Small intestine (tissue), 7 donors: ENCODE results near the gene COL1A2. TPM values are rescaled to one million over a fixed set of nuclear protein-coding genes. Genes with fewer than 3 reads are reported as not detected.

Experiments used
- DNase-seq, 2 donors: peaks; one replicate each; pipeline versions ENCODE4 v3.0.0 to v3.0.0-alpha.2; 2013
- FAIRE-seq: peaks from 2 replicates; lab custom pipeline; 2012; peaks lifted over from hg19 to GRCh38; lab: Jason Lieb, UNC
- H3K27ac ChIP-seq, 3 donors: one replicate each; pipeline ENCODE4 v1.5.1; 2013; ENCODE audit warnings: low read length in 2 of 3, mild to moderate bottlenecking in 2 of 3, control low read depth in 1 of 3, inconsistent platforms in 1 of 3, low read depth in 1 of 3, moderate library complexity in 1 of 3
- H3K27me3 ChIP-seq, 3 donors: one replicate each; pipeline ENCODE4 v1.6.1; 2013; ENCODE audit warnings: low read length in 3 of 3, inconsistent platforms in 1 of 3; ENCODE audit not compliant: control insufficient read depth in 3 of 3, insufficient read depth in 3 of 3
- H3K36me3 ChIP-seq, 3 donors: one replicate each; pipeline ENCODE4 v1.6.1; 2013; ENCODE audit warnings: low read length in 3 of 3, inconsistent platforms in 1 of 3, low read depth in 1 of 3, mild to moderate bottlenecking in 1 of 3, moderate library complexity in 1 of 3; ENCODE audit not compliant: control insufficient read depth in 3 of 3, insufficient read depth in 2 of 3
- H3K4me1 ChIP-seq, 3 donors: one replicate each; pipeline ENCODE4 v1.6.1; 2013; ENCODE audit warnings: low read length in 2 of 3, inconsistent platforms in 1 of 3, low read depth in 1 of 3, mild to moderate bottlenecking in 1 of 3, moderate library complexity in 1 of 3; ENCODE audit not compliant: control insufficient read depth in 3 of 3, insufficient read depth in 2 of 3
- H3K4me3 ChIP-seq, 3 donors: one replicate each; pipeline ENCODE4 v1.5.1; 2013; ENCODE audit warnings: low read length in 3 of 3, control low read depth in 1 of 3, inconsistent platforms in 1 of 3, low read depth in 1 of 3, mild to moderate bottlenecking in 1 of 3, moderate library complexity in 1 of 3
- H3K9me3 ChIP-seq, 2 donors: one replicate each; pipeline ENCODE4 v1.6.1; 2013; ENCODE audit warnings: low read depth in 1 of 2, low read length in 1 of 2; ENCODE audit not compliant: control insufficient read depth in 2 of 2, insufficient read depth in 1 of 2
- WGBS, 3 donors: extraction: QIAGEN DNeasy Blood & Tissue Kit; methylation state at CpG; one replicate each; pipeline ENCODE4 v1.1.7; 2013; 5-methylcytosine and 5-hydroxymethylcytosine counted together
- polyA plus RNA-seq, 4 donors: library from polyadenylated mRNA; stranded (reverse) in 3 of 4; unstranded in 1 of 4; fragments of 200-250 nt in 3 of 4; fragments of 120-200 nt in 1 of 4; gene quantifications; one replicate each; pipeline versions ENCODE4 v1.2.1 to v1.2.3, GENCODE V29; 2013
- donor health status: healthy with polysubstance abuse.
- donor health status: control.
- donor health status: control.
- donor health status: Bipolar disorder and iron deficiency.
- donor health status: healthy.

The COL1A2 gene
- polyA plus RNA-seq, 4 donors, result 2.0 to 350 (median 44.2) TPM

DNA sequence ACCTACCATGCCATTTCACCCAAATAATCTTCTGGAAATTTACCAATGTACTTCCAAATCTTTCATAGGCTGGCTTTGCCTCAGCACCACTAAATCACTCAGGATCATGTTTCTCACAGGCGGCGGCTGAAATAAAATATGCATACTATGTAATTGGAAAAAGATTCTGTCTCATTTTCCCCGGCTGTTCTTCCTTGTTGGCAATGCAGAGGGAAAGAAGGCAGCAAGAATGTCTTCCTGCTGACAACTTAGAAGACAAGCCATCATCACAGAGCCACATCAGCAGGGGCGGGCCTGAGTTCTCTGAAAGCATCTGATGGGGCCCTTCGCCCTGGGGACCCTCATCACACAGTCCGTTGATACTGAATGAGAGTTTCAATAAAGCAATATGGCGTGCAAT, 39.2 kb upstream of the COL1A2 start:
- Histone ChIP-seq H3K9me3 (no peaks in the 10 kb centered on the region), H3K4me1 (no peaks in the 10 kb centered on the region), H3K27me3 (no peaks in the 10 kb centered on the region), H3K4me3 (no peak overlapping the region), H3K27ac (no peak overlapping the region), H3K36me3 (no peaks in the 10 kb centered on the region)
- no peak for FAIRE-seq
- WGBS, 3 donors, result 70 to 84% (median 77%) methylated on average over 7 of the region's 7 CpGs
- no peak for DNase-seq

DNA sequence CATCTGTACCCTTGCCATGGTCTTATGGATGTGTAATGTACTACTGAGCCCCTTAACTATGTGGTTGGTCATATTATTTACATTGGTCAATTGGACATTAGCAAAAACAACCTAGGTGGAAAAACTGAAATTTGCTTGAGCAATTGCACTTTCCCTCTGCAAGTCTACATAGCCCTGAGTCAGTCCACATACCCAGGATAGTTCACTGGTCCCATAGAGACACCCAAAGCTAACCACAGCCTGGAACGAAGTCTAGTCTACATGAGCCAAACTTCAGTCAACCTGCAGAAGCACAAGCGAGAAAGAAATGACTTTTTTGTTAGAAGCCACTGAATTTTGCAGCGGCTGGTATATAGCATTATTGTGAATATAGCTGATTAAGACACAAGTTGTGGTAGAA, 37.6 kb upstream of the COL1A2 start:
- no peak overlapping the region for H3K27ac ChIP-seq
- no peaks in the 10 kb centered on the region for H3K9me3 ChIP-seq
- no peak for FAIRE-seq
- no peak overlapping the region for H3K4me3 ChIP-seq
- H3K36me3 ChIP-seq, result no peaks in the 10 kb centered on the region
- no peaks in the 10 kb centered on the region for H3K27me3 ChIP-seq
- WGBS, 3 donors, result 81 to 90% (median 89%) methylated on average over 3 of the region's 3 CpGs
- H3K4me1 ChIP-seq, result no peaks in the 10 kb centered on the region
- DNase-seq, result no peak

DNA sequence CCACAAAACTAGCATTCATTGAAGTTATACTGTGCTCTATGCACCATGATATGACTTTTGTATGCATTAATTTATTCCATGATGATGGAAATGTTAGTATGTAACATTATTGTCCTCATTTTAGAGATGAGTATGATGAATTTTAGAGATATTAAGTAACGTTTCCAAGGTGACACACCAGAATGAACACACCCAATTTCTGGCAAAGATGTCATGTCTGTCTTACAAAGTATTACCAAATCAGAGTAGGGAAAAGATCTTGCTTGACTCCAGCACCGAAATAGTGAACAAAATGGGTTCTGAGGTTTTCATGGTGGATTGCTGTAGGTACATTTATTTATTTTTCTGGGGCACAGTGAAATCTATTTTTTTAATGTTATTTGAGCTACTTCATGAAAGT, 33.8 kb upstream of the COL1A2 start:
- Histone ChIP-seq H3K4me3 (no peak overlapping the region), H3K4me1 (no peaks in the 10 kb centered on the region), H3K27ac (no peak overlapping the region), H3K27me3 (no peaks in the 10 kb centered on the region), H3K9me3 (no peaks in the 10 kb centered on the region), H3K36me3 (no peaks in the 10 kb centered on the region)
- FAIRE-seq, result no peak
- no peak for DNase-seq
- 65 to 78% (median 69%) methylated on average over 2 of the region's 2 CpGs for WGBS, 3 donors

DNA sequence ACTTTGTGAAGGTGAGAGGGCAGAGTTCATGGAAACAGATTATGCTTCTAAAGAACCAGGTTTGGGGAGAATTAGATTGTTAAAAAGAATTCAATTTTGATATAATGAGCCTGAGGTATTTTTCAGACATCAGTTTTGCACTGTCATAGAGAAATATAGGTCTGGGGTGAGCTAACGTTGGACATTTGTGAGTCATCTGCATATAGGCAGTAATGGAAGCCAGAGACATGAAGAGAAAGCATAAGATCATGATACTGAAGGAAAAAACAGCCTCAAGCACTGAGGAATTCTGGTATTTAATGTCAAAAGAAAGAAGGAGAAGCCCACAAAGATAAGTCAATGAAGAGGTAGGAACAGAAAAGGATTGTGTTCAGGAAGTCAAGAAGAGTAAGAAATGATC, 32.4 kb upstream of the COL1A2 start:
- Histone ChIP-seq H3K27me3 (no peaks in the 10 kb centered on the region), H3K4me1 (no peaks in the 10 kb centered on the region), H3K27ac (no peak overlapping the region), H3K36me3 (no peaks in the 10 kb centered on the region), H3K4me3 (no peak overlapping the region), H3K9me3 (no peaks in the 10 kb centered on the region)
- WGBS, 3 donors, result 64 to 82% (median 74%) methylated on average over 1 of the region's 1 CpG
- no peak for FAIRE-seq
- no peak for DNase-seq

DNA sequence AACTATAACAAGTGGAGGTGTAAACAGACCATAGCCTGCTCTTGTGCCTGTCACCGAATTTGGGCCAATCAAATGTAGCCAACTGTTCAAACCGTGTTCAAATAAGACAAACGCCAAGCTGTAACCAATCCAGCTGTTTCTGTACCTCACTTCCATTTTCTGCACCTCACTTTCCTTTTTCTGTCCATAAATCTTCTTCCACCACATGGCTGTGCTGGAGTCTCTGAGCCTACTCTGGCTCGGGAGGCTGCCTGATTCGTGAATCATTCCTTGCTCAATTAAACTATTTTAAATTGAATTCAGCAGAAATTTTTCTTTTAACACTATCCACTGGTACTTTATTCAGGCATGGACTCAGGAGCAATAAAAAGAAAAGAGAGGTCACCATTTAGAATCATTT, 29.9 kb upstream of the COL1A2 start:
- Histone ChIP-seq H3K4me1 (no peaks in the 10 kb centered on the region), H3K4me3 (no peak overlapping the region), H3K9me3 (no peaks in the 10 kb centered on the region), H3K27me3 (no peaks in the 10 kb centered on the region), H3K27ac (no peak overlapping the region), H3K36me3 (no peaks in the 10 kb centered on the region)
- DNase-seq (no peak), FAIRE-seq (no peak)
- 72 to 79% (median 76%) methylated on average over 5 of the region's 5 CpGs for WGBS, 3 donors

DNA sequence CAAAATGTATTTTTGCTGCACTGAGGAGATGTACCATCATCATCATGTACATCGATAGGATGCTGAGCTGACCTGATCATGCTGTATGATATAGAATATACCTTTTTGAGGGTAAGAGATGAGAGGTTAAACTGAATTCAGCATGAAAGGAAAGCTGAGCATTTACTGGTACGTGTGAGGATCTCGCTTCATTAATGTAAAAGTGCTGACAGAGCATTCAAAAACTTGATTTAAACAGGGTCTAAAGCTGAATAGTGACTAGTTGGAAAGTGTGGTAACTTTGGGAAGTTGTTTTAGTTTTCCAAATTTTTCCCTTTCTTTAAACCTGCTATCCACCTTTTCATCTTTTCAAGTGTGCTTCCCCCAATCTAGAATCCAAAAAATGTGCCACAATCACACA, 28.5 kb upstream of the COL1A2 start:
- WGBS, 3 donors, result 93 to 94% (median 93%) methylated on average over 3 of the region's 3 CpGs
- Histone ChIP-seq H3K27ac (no peak overlapping the region), H3K36me3 (no peaks in the 10 kb centered on the region), H3K4me3 (no peak overlapping the region), H3K4me1 (no peaks in the 10 kb centered on the region), H3K27me3 (no peaks in the 10 kb centered on the region), H3K9me3 (no peaks in the 10 kb centered on the region)
- FAIRE-seq (no peak), DNase-seq (no peak)

DNA sequence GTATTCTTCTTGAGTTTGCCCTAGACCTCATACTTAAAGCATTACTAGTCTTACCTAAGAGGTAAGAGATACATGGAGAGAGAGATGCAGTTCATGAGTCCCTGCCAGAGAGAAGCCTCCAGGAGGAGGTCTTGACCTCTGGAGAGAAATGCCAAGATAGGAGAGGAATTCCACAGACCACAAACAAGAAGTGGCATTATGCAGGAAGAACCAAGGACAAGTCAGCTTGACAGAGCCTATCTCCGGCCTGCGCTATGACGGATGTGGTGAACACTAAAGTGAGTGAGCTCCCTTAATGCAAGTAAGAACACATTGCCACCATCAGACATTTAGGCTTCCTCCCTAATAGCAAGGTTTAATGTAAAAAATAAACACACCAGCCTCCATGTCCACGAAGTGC, 27.9 kb upstream of the COL1A2 start:
- H3K4me1 ChIP-seq, result no peaks in the 10 kb centered on the region
- DNase-seq (no peak), FAIRE-seq (no peak)
- no peak overlapping the region for H3K4me3 ChIP-seq
- H3K27ac ChIP-seq, result no peak overlapping the region
- no peaks in the 10 kb centered on the region for H3K27me3 ChIP-seq
- no peaks in the 10 kb centered on the region for H3K9me3 ChIP-seq
- no peaks in the 10 kb centered on the region for H3K36me3 ChIP-seq
- 74 to 85% (median 83%) methylated on average over 4 of the region's 4 CpGs for WGBS, 3 donors

DNA sequence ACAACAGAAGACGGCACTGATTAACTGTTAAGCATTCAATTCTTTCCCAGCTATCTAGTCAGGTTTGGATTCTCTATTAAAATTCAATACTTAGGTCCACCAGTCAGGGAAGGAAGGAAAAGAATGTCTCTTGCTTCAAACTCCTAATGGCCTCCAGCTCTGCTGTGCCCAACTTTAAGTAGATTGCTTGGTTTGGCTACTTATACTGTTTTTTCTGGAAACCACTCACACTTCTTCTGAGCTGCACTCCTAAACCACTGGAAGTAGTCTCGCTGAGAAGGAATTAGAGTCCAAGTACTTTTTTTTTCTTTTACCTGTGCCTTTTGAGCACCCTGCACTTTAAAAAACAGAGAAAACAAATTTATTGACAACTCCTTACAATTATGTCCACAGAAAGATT, 26.7 kb upstream of the COL1A2 start:
- FAIRE-seq (no peak), DNase-seq (no peak)
- Histone ChIP-seq H3K9me3 (no peaks in the 10 kb centered on the region), H3K27ac (peak overlapping the region in 2 of 3 donors; percentile 58 to 61), H3K27me3 (no peaks in the 10 kb centered on the region), H3K36me3 (no peaks in the 10 kb centered on the region), H3K4me3 (no peak overlapping the region), H3K4me1 (no peaks in the 10 kb centered on the region)
- WGBS, 3 donors, result 61 to 87% (median 75%) methylated on average over 2 of the region's 2 CpGs

DNA sequence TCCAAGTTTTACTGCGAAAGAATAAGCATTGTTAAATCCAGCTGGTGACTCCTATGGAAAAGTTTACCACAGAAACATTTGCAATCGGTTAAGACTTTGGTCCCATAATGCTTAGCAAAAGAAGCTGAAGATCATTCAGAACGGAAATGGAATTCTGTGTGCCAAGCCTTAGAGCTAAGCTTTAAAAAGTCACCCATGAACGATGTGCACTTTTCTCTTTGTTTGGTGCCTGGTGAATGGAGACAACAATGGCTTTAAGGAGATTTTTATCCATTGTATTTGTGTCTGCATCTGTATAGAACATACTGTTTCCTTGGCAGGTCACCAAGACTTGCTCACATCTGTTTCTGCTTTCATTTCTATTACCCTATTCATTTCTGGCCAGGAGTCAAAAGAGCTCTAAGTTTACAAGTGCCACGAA, 26.3 kb upstream of the COL1A2 start:
- Histone ChIP-seq H3K27ac (peak overlapping the region in 2 of 3 donors; percentile 39 to 58), H3K36me3 (no peaks in the 10 kb centered on the region), H3K4me1 (no peaks in the 10 kb centered on the region), H3K4me3 (no peak overlapping the region), H3K27me3 (no peaks in the 10 kb centered on the region), H3K9me3 (no peaks in the 10 kb centered on the region)
- FAIRE-seq (no peak), DNase-seq (peak in 1 of 2 donors; percentile 26)
- WGBS, 3 donors, result 31 to 45% (median 38%) methylated on average over 5 of the region's 5 CpGs
